Parathyroid adenoma (tissue), 2 donors: ENCODE data around the gene COL20A1.

Experiments
- H2AFZ ChIP-seq: fragments of 300-600 bp; sonication (generic); one replicate; pipeline ENCODE4 v1.7.0; 2017; ENCODE audit warnings: antibody characterized with exemption, mild to moderate bottlenecking
- H3K27ac ChIP-seq: fragments of 300-600 bp; sonication (generic); one replicate; pipeline ENCODE4 v1.7.0; 2017
- H3K27me3 ChIP-seq: fragments of 300-600 bp; sonication (generic); one replicate; pipeline ENCODE4 v1.7.0; 2017; ENCODE audit warnings: low read length; ENCODE audit not compliant: control insufficient read depth, insufficient read depth
- H3K36me3 ChIP-seq: fragments of 300-600 bp; sonication (generic); one replicate; pipeline ENCODE4 v1.7.0; 2017; ENCODE audit warnings: low read length; ENCODE audit not compliant: control insufficient read depth, insufficient read depth
- H3K4me1 ChIP-seq: fragments of 300-600 bp; sonication (generic); one replicate; pipeline ENCODE4 v1.7.0; 2017; ENCODE audit warnings: control low read depth
- H3K4me2 ChIP-seq: fragments of 300-600 bp; sonication (generic); one replicate; pipeline ENCODE4 v1.7.0; 2017; ENCODE audit warnings: low read length
- H3K4me3 ChIP-seq: fragments of 300-600 bp; sonication (generic); one replicate; pipeline ENCODE4 v1.7.0; 2017; ENCODE audit warnings: low read depth, low read length
- H3K79me2 ChIP-seq: fragments of 300-600 bp; sonication (generic); one replicate; pipeline ENCODE4 v1.7.0; 2017; ENCODE audit warnings: control low read depth
- H3K9ac ChIP-seq: fragments of 300-600 bp; sonication (generic); one replicate; pipeline ENCODE4 v1.7.0; 2017; ENCODE audit warnings: mild to moderate bottlenecking
- H3K9me3 ChIP-seq: fragments of 300-600 bp; sonication (generic); one replicate; pipeline ENCODE4 v1.7.0; 2017; ENCODE audit warnings: low read length; ENCODE audit not compliant: control insufficient read depth
- CTCF ChIP-seq: fragments of 300-600 bp; sonication (generic); IDR thresholded peaks from one replicate; pipeline ENCODE4 v1.7.0; 2017; ENCODE audit warnings: antibody characterized with exemption, mild to moderate bottlenecking
- donor health status: primary hyperparathyroidism.

Gene COL20A1

GRCh38 chr20:63360850-63361518, 68.0 kb downstream of the COL20A1 start, which contains the start of gene CHRNA4:
Gene CHRNA4, minus strand, starts transcription at chr20:63361349. Its CDS starts 184 bp downstream, at chr20:63361165.
- Histone ChIP-seq H3K4me2 (peak within 1 kb of the TSS; percentile 66), H3K36me3 (no peaks in the 10 kb centered on the region), H3K79me2 (peaks cover 9% of the 10 kb centered on the region), H3K4me3 (peak within 1 kb of the TSS; percentile 80), H3K9ac (peak within 1 kb of the TSS; percentile 96), H3K9me3 (no peaks in the 10 kb centered on the region), H2AFZ (peak within 1 kb of the TSS; percentile 75), H3K27ac (peak within 1 kb of the TSS; percentile 92), H3K27me3 (no peaks in the 10 kb centered on the region), H3K4me1 (peaks cover 28% of the 10 kb centered on the region)
- TF ChIP-seq CTCF, result no peak

GRCh38 chr20:63361519-63362435, 68.8 kb downstream of the COL20A1 start:
- Histone ChIP-seq H3K4me2 (no peak overlapping the region), H3K27me3 (no peaks in the 10 kb centered on the region), H3K4me1 (peaks cover 24% of the 10 kb centered on the region), H3K9ac (no peak overlapping the region), H3K4me3 (no peak overlapping the region), H3K79me2 (peaks cover 3% of the 10 kb centered on the region), H3K9me3 (no peaks in the 10 kb centered on the region), H3K36me3 (no peaks in the 10 kb centered on the region), H2AFZ (no peak overlapping the region), H3K27ac (no peak overlapping the region)
- TF ChIP-seq CTCF, result no peak

- no peak overlapping the region for H3K9ac ChIP-seq
- H2AFZ ChIP-seq, result no peak overlapping the region
- no peak overlapping the region for H3K4me2 ChIP-seq
- H3K4me1 ChIP-seq, result peaks cover 18% of the 10 kb centered on the region
- no peaks in the 10 kb centered on the region for H3K27me3 ChIP-seq
- H3K9me3 ChIP-seq, result no peaks in the 10 kb centered on the region
- no peaks in the 10 kb centered on the region for H3K36me3 ChIP-seq
- no peak overlapping the region for H3K27ac ChIP-seq
- H3K79me2 ChIP-seq, result peaks cover under 1% of the 10 kb centered on the region
- no peak overlapping the region for H3K4me3 ChIP-seq
- TF ChIP-seq CTCF, result no peak
These were observed 69.5 kb downstream of the COL20A1 start for GRCh38 chr20:63362436-63363009.

- H3K9me3 ChIP-seq, result no peaks in the 10 kb centered on the region
- no peaks in the 10 kb centered on the region for H3K36me3 ChIP-seq
- H3K4me2 ChIP-seq, result no peak overlapping the region
- H3K27me3 ChIP-seq, result no peaks in the 10 kb centered on the region
- no peak overlapping the region for H3K27ac ChIP-seq
- H3K4me1 ChIP-seq, result peaks cover 14% of the 10 kb centered on the region
- no peak overlapping the region for H2AFZ ChIP-seq
- no peaks in the 10 kb centered on the region for H3K79me2 ChIP-seq
- H3K9ac ChIP-seq, result no peak overlapping the region
- H3K4me3 ChIP-seq, result no peak overlapping the region
- no peak for TF ChIP-seq CTCF
These were observed 70.3 kb downstream of the COL20A1 start for GRCh38 chr20:63363013-63363957.
